Measurements from ENCODE around the gene BCL2L1.
"Not testable (repeated sequence)": the region's sequence is repeated elsewhere in the genome, so short reads cannot be mapped to it uniquely, and the experiment has no call there.

BCL2L1 gene

DNA sequence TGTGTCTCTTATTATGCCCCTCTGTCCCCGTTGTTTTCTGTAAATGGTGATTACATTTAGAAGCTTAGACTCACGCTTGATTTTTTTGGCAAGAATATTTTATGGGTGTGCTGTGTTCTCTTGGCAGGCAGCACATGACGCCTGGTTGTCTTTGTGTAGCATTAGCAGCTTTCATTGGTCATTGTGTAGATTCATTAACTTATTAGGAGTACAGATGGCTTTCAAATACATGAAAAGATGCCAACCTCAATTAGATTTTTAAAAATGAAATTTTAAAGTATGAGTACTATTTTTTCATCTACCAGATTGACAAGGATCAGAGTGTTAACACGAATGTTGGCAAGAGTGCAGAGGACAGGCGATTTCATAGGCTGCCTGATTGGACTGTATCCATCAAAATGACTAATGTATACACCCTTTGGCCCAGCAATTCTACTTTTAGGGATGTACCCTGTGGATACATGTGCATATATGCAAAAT, 69.7 kb downstream of the BCL2L1 start:
- no peak for DNase-seq (ENCODE audit: low read depth in 2 of 2)

DNA sequence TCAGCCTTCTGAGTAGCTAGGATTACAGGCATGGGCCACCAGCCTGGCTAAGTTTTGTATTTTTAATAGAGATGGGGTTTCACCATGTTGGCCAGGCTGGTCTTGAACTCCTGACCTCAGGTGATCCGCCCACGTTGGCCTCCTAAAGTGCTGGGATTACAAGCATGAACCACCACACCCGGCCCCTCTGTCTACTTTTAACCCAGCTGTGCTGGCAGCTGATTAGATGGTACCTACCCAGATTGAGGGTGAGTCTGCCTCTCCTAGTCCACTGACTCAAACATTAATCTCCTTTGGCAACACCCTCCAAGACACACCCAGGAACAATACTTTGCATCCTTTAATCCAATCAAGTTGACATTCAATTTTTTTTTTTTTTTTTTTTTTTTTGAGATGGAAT, 74.6 kb downstream of the BCL2L1 start:
- not testable (repeated sequence) for DNase-seq (ENCODE audit: low read depth in 2 of 2)

- no peak for DNase-seq (ENCODE audit: low read depth in 2 of 2)
Measured at GRCh38 chr20:31644701-31645100, 78.0 kb downstream of the BCL2L1 start.

- DNase-seq (ENCODE audit: low read depth in 2 of 2): no peak
Measured at GRCh38 chr20:31643522-31643921, 79.1 kb downstream of the BCL2L1 start.

DNA sequence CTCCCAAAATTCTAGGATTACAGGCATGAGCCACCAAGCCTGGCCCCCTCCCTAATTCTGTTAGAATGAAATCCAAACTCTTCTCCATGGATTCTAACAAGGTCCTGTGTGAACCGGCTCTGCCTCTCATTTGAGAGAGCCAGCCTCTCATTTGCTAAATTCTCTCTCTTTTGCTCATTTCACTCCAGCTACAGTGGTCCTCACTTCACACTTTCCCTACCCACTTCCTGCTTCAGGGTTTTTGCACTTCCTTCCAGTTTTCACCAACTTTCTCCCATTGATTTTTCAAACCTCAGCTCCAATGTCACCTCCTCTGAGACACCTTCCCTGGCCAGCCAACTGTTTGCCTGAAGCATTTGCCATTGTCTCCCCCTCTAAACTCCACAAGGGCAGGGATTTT, 79.8 kb downstream of the BCL2L1 start:
- no peak for DNase-seq (ENCODE audit: low read depth in 2 of 2)

DNA sequence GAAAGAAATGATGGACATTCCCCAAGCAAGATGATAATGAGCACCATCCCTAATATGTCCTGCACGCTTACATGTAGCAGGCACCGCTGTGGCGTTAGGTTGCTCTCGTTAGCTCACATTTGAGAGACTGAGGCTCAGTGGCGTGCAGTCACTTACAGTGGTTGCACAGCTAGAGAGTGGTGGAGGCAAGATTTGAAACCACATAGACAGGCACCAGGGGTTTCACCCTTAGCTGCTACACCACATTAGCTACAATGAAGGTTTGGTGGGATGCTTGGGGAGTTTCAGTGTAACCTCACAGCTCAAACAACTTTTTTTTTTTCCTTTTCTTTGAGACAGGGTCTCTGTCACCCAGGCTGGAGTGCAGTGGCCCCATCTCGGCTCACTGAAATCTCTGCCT, 81.3 kb downstream of the BCL2L1 start:
- DNase-seq (ENCODE audit: low read depth in 2 of 2): no peak

DNA sequence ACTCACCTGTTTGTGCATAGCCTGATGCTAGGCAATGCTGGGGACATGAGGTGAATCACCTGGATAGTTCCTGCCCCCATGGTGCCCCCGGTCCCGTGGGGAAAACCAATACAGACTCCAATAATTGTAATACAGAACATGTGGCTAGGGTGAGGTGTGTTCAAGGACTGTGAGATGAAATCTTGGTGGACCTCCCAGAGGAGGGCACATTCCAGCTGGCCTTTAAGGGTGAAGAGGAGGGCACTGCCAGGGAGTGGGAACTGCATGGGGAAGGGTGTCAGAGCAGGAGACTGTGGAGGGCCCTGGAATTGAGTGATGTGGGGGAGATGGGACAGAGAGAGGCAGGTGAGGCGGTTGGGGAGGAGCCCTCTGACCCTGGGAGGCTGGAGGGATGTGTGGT, 82.4 kb downstream of the BCL2L1 start:
- no peak for DNase-seq (ENCODE audit: low read depth in 2 of 2)

- no peak for DNase-seq (ENCODE audit: low read depth in 2 of 2)
Measured at GRCh38 chr20:31638816-31639215, 83.9 kb downstream of the BCL2L1 start.

- DNase-seq (ENCODE audit: low read depth in 2 of 2): no peak
Measured at GRCh38 chr20:31638317-31638716, 84.4 kb downstream of the BCL2L1 start.

DNA sequence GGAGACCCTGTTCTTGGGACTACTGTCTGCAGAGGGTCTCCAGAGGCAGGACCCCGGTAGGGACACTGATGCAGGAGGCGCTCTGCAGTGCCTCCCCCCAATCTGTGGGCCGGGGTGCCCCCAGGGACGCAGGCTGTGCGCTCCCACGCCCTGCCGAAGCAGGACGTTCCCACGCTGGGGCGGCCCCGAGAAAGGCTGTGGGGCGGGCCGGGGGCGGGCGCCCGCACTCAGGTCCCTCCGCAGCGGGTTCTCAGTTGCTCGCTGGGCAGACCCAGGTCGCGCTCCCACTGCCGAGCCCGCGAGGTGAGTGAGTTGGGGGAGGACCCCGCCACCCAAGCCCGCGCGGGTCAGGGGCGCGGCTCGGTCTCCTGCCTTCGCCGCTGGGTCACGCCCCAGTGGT, 85.0 kb downstream of the BCL2L1 start, which contains the start of gene COX4I2:
TSS of gene COX4I2 (plus strand) at position 253 of the 400 bp plus-strand sequence. CDS start 1,106 bp downstream, outside the sequence.
- DNase-seq (ENCODE audit: low read depth in 2 of 2): no peak

DNA sequence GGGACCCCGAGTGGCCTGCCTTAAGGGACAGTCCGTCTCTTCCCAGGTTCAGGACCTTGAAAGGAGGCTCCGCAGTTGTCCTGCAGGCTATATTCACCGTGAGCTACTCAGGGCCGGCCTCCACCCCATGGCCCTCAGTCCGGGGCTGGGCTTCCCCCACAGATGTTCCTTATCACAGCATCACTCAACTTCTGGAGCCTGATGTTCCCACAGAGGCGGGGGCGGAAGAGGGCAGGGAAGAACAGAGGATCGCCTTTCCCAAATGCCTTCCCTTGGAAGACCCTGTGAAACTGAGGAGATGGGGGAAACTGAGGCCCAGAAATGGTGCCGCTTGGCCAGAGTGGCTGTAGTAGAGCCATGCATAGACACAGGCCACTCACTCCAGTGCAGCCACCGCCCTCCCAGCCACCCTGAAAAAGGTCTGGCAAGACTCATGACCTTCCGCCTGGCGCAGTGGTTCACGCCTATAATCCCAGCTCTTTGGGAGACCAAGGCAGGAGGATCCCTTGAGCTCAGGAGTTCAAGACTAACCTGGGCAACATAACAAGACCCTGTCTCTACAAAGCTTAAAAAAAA, 89.2 kb downstream of the BCL2L1 start:
- DNase-seq (ENCODE audit: low read depth in 2 of 2): no peak

- DNase-seq (ENCODE audit: low read depth in 2 of 2): no peak
Measured at GRCh38 chr20:31632548-31633338, 89.9 kb downstream of the BCL2L1 start.

DNA sequence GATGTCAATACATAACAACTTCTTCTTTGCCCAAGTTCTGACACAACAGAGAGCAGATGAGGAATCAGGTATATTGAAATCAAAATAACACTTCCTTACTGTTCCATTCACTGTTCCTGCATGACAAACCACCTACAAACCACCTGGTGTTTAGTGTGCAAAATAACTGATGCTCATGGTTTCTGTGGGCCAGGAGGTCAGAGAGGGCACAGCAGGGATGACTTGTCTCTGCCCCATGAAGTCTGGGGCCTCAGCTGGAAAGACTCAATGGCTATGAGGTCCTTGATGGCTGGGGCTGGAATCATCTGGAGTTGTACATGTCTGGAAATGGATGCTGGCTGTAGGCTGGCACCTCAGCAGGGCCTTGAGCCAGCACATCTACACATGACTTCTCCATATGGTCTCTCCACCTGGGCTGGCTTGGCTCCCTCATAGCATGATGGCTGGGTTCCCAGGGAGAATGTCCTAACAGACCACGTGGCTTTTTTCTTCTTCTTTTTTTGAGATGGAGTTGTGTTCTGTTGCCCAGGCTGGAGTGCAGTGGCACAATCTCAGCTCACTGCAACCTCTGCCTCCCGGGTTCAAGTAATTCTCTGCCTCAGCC, 92.4 kb downstream of the BCL2L1 start:
- DNase-seq (ENCODE audit: low read depth in 2 of 2): no peak

DNA sequence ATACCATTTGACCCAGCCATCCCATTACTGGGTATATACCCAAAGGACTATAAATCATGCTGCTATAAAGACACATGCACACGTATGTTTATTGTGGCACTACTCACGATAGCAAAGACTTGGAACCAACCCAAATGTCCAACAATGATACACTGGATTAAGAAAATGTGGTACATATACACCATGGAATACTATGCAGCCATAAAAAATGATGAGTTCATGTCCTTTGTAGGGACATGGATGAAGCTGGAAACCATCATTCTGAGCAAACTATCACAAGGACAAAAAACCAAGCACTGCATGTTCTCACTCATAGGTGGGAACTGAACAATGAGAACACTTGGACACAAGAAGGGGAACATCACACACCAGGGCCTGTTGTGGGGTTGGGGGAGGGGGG, 94.6 kb downstream of the BCL2L1 start:
- DNase-seq (ENCODE audit: low read depth in 2 of 2): not testable (repeated sequence)

- DNase-seq (ENCODE audit: low read depth in 2 of 2): not testable (repeated sequence)
Measured at GRCh38 chr20:31626534-31626933, 96.1 kb downstream of the BCL2L1 start.

DNA sequence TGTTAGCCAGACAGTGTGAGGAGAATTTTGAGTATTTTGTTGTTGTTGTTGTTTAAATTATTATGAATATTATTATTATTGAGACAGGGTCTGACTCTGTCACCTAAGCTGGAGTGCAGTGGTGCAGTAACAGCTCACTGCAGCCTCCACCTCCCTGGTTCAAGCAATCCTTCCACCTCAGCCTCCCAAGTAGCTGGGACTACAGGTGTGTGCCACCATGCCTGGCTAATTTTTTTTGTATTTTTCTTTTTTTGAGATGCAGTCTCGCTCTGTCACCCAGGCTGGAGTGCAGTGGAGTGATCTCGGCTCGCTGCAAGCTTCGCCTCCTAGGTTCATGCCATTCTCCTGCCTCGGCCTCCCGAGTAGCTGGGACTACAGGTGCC, 99.6 kb downstream of the BCL2L1 start:
- not testable (repeated sequence) for DNase-seq (ENCODE audit: low read depth in 2 of 2)

DNA sequence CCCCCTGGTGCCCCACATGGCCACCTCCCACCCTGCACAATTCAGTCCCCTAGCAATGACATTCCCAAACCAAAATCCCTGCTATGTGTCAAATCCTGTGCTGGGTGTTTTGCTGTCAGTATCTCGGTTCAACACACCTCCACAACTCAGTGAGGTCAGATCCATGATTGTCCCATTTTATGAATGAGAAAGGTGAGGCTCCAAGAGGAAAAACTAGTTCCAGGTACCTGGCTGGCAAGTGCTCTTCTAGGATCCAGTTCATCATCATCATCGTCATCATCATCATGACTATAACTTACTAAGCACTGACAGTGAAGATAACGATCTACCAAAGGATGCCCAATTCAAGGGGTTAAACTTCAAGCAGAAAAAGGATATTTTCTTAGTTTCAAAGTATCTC, 102.4 kb downstream of the BCL2L1 start:
- DNase-seq (ENCODE audit: low read depth in 2 of 2): no peak

DNA sequence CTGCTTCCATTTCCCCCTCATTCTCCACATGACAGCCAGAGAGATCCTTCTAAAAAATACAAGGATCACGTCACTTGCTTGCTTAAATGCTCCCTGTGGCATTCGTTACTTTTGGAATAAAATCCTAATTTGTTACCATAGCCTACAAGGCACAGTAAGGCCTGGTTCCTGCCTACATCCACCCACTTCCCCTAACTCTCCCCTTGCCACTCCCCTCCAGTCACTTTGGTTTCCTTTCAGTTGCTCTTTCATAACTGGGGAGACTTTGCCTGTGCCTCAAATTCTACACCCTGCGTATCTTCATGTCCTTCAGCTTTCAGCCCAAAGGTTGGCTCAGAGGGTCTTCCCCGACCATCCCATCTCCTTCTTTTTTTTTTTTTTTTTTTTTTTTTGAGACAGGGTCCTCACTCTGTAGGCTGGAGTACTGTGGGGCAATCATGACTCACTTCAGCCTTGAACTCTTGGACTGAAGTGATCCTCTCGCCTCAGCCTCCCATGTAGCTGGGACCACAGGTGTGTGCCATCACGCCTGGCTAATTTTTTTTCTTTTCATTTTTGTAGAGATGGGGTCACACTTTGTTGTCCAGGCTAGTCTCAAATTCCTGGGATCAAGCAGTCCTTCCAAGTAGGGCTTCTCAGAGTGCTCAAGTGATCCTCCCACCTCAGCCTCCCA, 105.1 kb downstream of the BCL2L1 start:
- no peak for DNase-seq (ENCODE audit: low read depth in 2 of 2)

GRCh38 chr20:31615416-31615815, 107.3 kb downstream of the BCL2L1 start:
- DNase-seq (ENCODE audit: low read depth in 2 of 2): no peak
